T-helper 1 cell treated with Interleukin-12 subunit alpha and Interleukin-12 subunit beta and Interleukin-4 antibody, amounts not matched to agents 30 μg/mL and 1 μg/mL, for 36 hours (primary cell): Measurements from ENCODE around the gene SOWAHC.
"Not testable (repeated sequence)": the region's sequence is repeated elsewhere in the genome, so short reads cannot be mapped to it uniquely, and the experiment has no call there.

Experiments
- H3K27ac Mint-ChIP-seq: one replicate; pipeline ENCODE4 v1.8.0; 2021; ENCODE audit warnings: mild to moderate bottlenecking, mixed read lengths
- H3K27me3 Mint-ChIP-seq: one replicate; pipeline ENCODE4 v1.8.0; 2021; ENCODE audit warnings: low read depth, mixed read lengths
- H3K36me3 Mint-ChIP-seq: one replicate; pipeline ENCODE4 v1.8.0; 2021; ENCODE audit warnings: low read depth, mixed read lengths
- H3K4me1 Mint-ChIP-seq: one replicate; pipeline ENCODE4 v1.8.0; 2021; ENCODE audit warnings: low read depth, mixed read lengths
- H3K4me3 Mint-ChIP-seq: one replicate; pipeline ENCODE4 v1.8.0; 2021; ENCODE audit warnings: mild to moderate bottlenecking, moderate library complexity, mixed read lengths
- H3K9me3 Mint-ChIP-seq: one replicate; pipeline ENCODE4 v1.8.0; 2021; ENCODE audit warnings: mixed read lengths

SOWAHC gene

GRCh38 chr2:109630441-109631430, 16.6 kb downstream of the SOWAHC start:
- H3K36me3 Mint-ChIP-seq = no peaks in the 10 kb centered on the region
- H3K27me3 Mint-ChIP-seq = peaks cover 7% of the 10 kb centered on the region
- no peak overlapping the region for H3K4me3 Mint-ChIP-seq
- no peak overlapping the region for H3K27ac Mint-ChIP-seq
- H3K4me1 Mint-ChIP-seq = peaks cover 3% of the 10 kb centered on the region
- H3K9me3 Mint-ChIP-seq = no peaks in the 10 kb centered on the region

GRCh38 chr2:109631741-109632140, 17.6 kb downstream of the SOWAHC start:
- H3K4me1 Mint-ChIP-seq = peaks cover 3% of the 10 kb centered on the region
- H3K36me3 Mint-ChIP-seq = no peaks in the 10 kb centered on the region
- H3K4me3 Mint-ChIP-seq = no peak overlapping the region
- H3K27me3 Mint-ChIP-seq = peaks cover 7% of the 10 kb centered on the region
- H3K9me3 Mint-ChIP-seq = no peaks in the 10 kb centered on the region
- no peak overlapping the region for H3K27ac Mint-ChIP-seq

- no peaks in the 10 kb centered on the region for H3K9me3 Mint-ChIP-seq
- H3K4me1 Mint-ChIP-seq = peaks cover 5% of the 10 kb centered on the region
- H3K27me3 Mint-ChIP-seq = peaks cover 7% of the 10 kb centered on the region
- no peak overlapping the region for H3K4me3 Mint-ChIP-seq
- no peaks in the 10 kb centered on the region for H3K36me3 Mint-ChIP-seq
- H3K27ac Mint-ChIP-seq = peak overlapping the region; percentile 49
Observed at GRCh38 chr2:109632158-109632789, 18.1 kb downstream of the SOWAHC start.

- Mint-ChIP-seq H3K27me3 (peaks cover 3% of the 10 kb centered on the region), H3K4me1 (peaks cover 11% of the 10 kb centered on the region), H3K9me3 (no peaks in the 10 kb centered on the region), H3K36me3 (no peaks in the 10 kb centered on the region), H3K4me3 (no peak overlapping the region), H3K27ac (peak overlapping the region; percentile 59)
Observed at GRCh38 chr2:109633284-109633961, 19.3 kb downstream of the SOWAHC start.

- Mint-ChIP-seq H3K9me3 (no peaks in the 10 kb centered on the region), H3K4me3 (no peak overlapping the region), H3K36me3 (no peaks in the 10 kb centered on the region), H3K27ac (no peak overlapping the region), H3K27me3 (no peaks in the 10 kb centered on the region), H3K4me1 (peaks cover 12% of the 10 kb centered on the region)
Observed at GRCh38 chr2:109635426-109636304, 21.5 kb downstream of the SOWAHC start.

GRCh38 chr2:109636317-109636716, 22.2 kb downstream of the SOWAHC start:
- Mint-ChIP-seq H3K27ac (no peak overlapping the region), H3K9me3 (no peaks in the 10 kb centered on the region), H3K36me3 (no peaks in the 10 kb centered on the region), H3K4me3 (no peak overlapping the region), H3K4me1 (peaks cover 12% of the 10 kb centered on the region), H3K27me3 (no peaks in the 10 kb centered on the region)

- Mint-ChIP-seq H3K27ac (peak overlapping the region; percentile 88), H3K4me3 (no peak overlapping the region), H3K27me3 (no peaks in the 10 kb centered on the region), H3K9me3 (no peaks in the 10 kb centered on the region), H3K4me1 (peaks cover 12% of the 10 kb centered on the region), H3K36me3 (no peaks in the 10 kb centered on the region)
Observed at GRCh38 chr2:109637749-109638570, 23.8 kb downstream of the SOWAHC start.

- Mint-ChIP-seq H3K9me3 (no peaks in the 10 kb centered on the region), H3K27me3 (no peaks in the 10 kb centered on the region), H3K27ac (no peak overlapping the region), H3K36me3 (no peaks in the 10 kb centered on the region), H3K4me3 (no peak overlapping the region), H3K4me1 (peaks cover 9% of the 10 kb centered on the region)
Observed at GRCh38 chr2:109638795-109639194, 24.6 kb downstream of the SOWAHC start.

GRCh38 chr2:109640000-109640399, 25.8 kb downstream of the SOWAHC start:
- peaks cover 14% of the 10 kb centered on the region for H3K4me1 Mint-ChIP-seq
- not testable (repeated sequence) for H3K9me3 Mint-ChIP-seq, H3K4me3 Mint-ChIP-seq, H3K27ac Mint-ChIP-seq, H3K36me3 Mint-ChIP-seq, H3K27me3 Mint-ChIP-seq

GRCh38 chr2:109644571-109645275, 30.6 kb downstream of the SOWAHC start:
- no peak overlapping the region for H3K4me3 Mint-ChIP-seq
- H3K27ac Mint-ChIP-seq = no peak overlapping the region
- no peaks in the 10 kb centered on the region for H3K36me3 Mint-ChIP-seq
- no peaks in the 10 kb centered on the region for H3K27me3 Mint-ChIP-seq
- H3K4me1 Mint-ChIP-seq = peaks cover 5% of the 10 kb centered on the region
- no peaks in the 10 kb centered on the region for H3K9me3 Mint-ChIP-seq

- H3K4me1 Mint-ChIP-seq = peaks cover 5% of the 10 kb centered on the region
- no peaks in the 10 kb centered on the region for H3K27me3 Mint-ChIP-seq
- H3K4me3 Mint-ChIP-seq = no peak overlapping the region
- H3K36me3 Mint-ChIP-seq = no peaks in the 10 kb centered on the region
- H3K27ac Mint-ChIP-seq = no peak overlapping the region
- no peaks in the 10 kb centered on the region for H3K9me3 Mint-ChIP-seq
Observed at GRCh38 chr2:109645412-109646184, 31.4 kb downstream of the SOWAHC start.

GRCh38 chr2:109646961-109647360, 32.8 kb downstream of the SOWAHC start:
- no peaks in the 10 kb centered on the region for H3K36me3 Mint-ChIP-seq
- H3K27me3 Mint-ChIP-seq = no peaks in the 10 kb centered on the region
- peaks cover 5% of the 10 kb centered on the region for H3K4me1 Mint-ChIP-seq
- H3K4me3 Mint-ChIP-seq = no peak overlapping the region
- H3K9me3 Mint-ChIP-seq = no peaks in the 10 kb centered on the region
- no peak overlapping the region for H3K27ac Mint-ChIP-seq
